ENCODE results near the gene UCK1.
"Not testable (repeated sequence)": the region's sequence is repeated elsewhere in the genome, so short reads cannot be mapped to it uniquely, and the experiment has no call there.

Gene UCK1

GRCh38 chr9:131554087-131554842 is 23.2 kb upstream of the UCK1 start:
- DNase-seq (ENCODE audit: low read depth): no peak

- DNase-seq (ENCODE audit: low read depth): no peak
Measured at GRCh38 chr9:131552030-131552429, 21.0 kb upstream of the UCK1 start.

GRCh38 chr9:131550465-131550864 is 19.4 kb upstream of the UCK1 start:
- DNase-seq (ENCODE audit: low read depth): not testable (repeated sequence)

GRCh38 chr9:131549186-131549585 is 18.1 kb upstream of the UCK1 start:
- DNase-seq (ENCODE audit: low read depth): not testable (repeated sequence)

GRCh38 chr9:131546336-131547084 is 15.4 kb upstream of the UCK1 start:
- DNase-seq (ENCODE audit: low read depth): no peak

- DNase-seq (ENCODE audit: low read depth): no peak
Measured at GRCh38 chr9:131545786-131546335, 14.8 kb upstream of the UCK1 start.

GRCh38 chr9:131545003-131545785 is 14.1 kb upstream of the UCK1 start, which contains the start of gene PRRT1B:
PRRT1B (plus strand) TSS chr9:131545523; CDS start chr9:131545616, 93 bp downstream.
- no peak for DNase-seq (ENCODE audit: low read depth)

- DNase-seq (ENCODE audit: low read depth): no peak
Measured at GRCh38 chr9:131543141-131543540, 12.1 kb upstream of the UCK1 start.

- no peak for DNase-seq (ENCODE audit: low read depth)
Measured at GRCh38 chr9:131539223-131539923, 8.3 kb upstream of the UCK1 start.

- DNase-seq (ENCODE audit: low read depth): no peak
Measured at GRCh38 chr9:131537946-131538345, 6.9 kb upstream of the UCK1 start.

- no peak for DNase-seq (ENCODE audit: low read depth)
Measured at GRCh38 chr9:131534721-131535237, 3.7 kb upstream of the UCK1 start.

GRCh38 chr9:131530546-131530919 is 530 bp downstream of the UCK1 start:
- no peak for DNase-seq (ENCODE audit: low read depth)

GRCh38 chr9:131529597-131530545 is 1.2 kb downstream of the UCK1 start:
- no peak for DNase-seq (ENCODE audit: low read depth)

GRCh38 chr9:131528886-131529505 is 2.1 kb downstream of the UCK1 start:
- no peak for DNase-seq (ENCODE audit: low read depth)

- DNase-seq (ENCODE audit: low read depth): no peak
Measured at GRCh38 chr9:131528186-131528585, 2.9 kb downstream of the UCK1 start.

- no peak for DNase-seq (ENCODE audit: low read depth)
Measured at GRCh38 chr9:131525643-131526565, 5.2 kb downstream of the UCK1 start.

- DNase-seq (ENCODE audit: low read depth): no peak
Measured at GRCh38 chr9:131524665-131525315, 6.3 kb downstream of the UCK1 start.

Measured in stimulated activated CD8-positive, alpha-beta memory T cell treated with anti-CD3 and anti-CD28 coated beads, Interleukin-4, amount 100 ng/mL, for 24 hours (primary cell).